Measurements from ENCODE around the gene CRELD2. TPM values are rescaled to one million over a fixed set of nuclear protein-coding genes. Genes with fewer than 3 reads are reported as not detected.

The CRELD2 gene
- total and polyA plus RNA-seq, 2 of the 13 experiments (the other 11 are each of a cell fraction or from before 2014, with no cell fraction given), result 17.2 to 44.7 TPM

GRCh38 chr22:49966774-49967705 is 48.6 kb downstream of the CRELD2 start (continued):
- TF ChIP-seq ZNF503 (CRISPR knock-in tag; IDR thresholded peaks at IDR 0.05), result no peak; the same call in 1 of the 2 replicates
- no peak for TF ChIP-seq KDM1A (CRISPR knock-in tag; IDR thresholded peaks at IDR 0.05)
- TF ChIP-seq ZKSCAN5 (CRISPR knock-in tag; IDR thresholded peaks at IDR 0.05), result no peak
- TF ChIP-seq ZNF710 (CRISPR knock-in tag; IDR thresholded peaks at IDR 0.05; ENCODE audit: borderline replicate concordance), result no peak
- no peak for TF ChIP-seq MEIS1 (CRISPR knock-in tag; IDR thresholded peaks at IDR 0.05; ENCODE audit: borderline replicate concordance)
- TF ChIP-seq ZSCAN20 (CRISPR knock-in tag; IDR thresholded peaks at IDR 0.05; ENCODE audit: borderline replicate concordance), result no peak
- TF ChIP-seq ZNF547 (CRISPR knock-in tag; IDR thresholded peaks at IDR 0.05), result no peak; the same call in 1 of the 2 replicates
- TF ChIP-seq MAFF (IDR thresholded peaks at IDR 0.05; ENCODE audit: low read depth, low read length), result no peak
- TF ChIP-seq GATAD1 (CRISPR knock-in tag; IDR thresholded peaks at IDR 0.05), result no peak
- peak; percentile 45 for TF ChIP-seq CTCF (CRISPR knock-in tag; IDR thresholded peaks at IDR 0.05)
- TF ChIP-seq TFAP4 (IDR thresholded peaks at IDR 0.05; ENCODE audit: borderline replicate concordance, low read depth), result no peak
- TF ChIP-seq YY1 (IDR thresholded peaks at IDR 0.05; ENCODE audit: insufficient read depth, insufficient replicate concordance, low read depth, low read length), result peak; percentile 68
- no peak for TF ChIP-seq E2F1 (CRISPR knock-in tag; IDR thresholded peaks at IDR 0.05)
- no peak for TF ChIP-seq ZNF580 (CRISPR knock-in tag; IDR thresholded peaks at IDR 0.05; ENCODE audit: borderline replicate concordance, low read depth)
- no peak for TF ChIP-seq MED8 (CRISPR knock-in tag; IDR thresholded peaks at IDR 0.05; ENCODE audit: insufficient replicate concordance)
- no peak; the same call in 1 of the 2 replicates for TF ChIP-seq GMEB1 (CRISPR knock-in tag; IDR thresholded peaks at IDR 0.05; ENCODE audit: borderline replicate concordance)
- peak; percentile 21; the same call in 1 of the 2 replicates for TF ChIP-seq CBFB (CRISPR knock-in tag; IDR thresholded peaks at IDR 0.05)
- TF ChIP-seq ZFP36L1 (CRISPR knock-in tag; IDR thresholded peaks at IDR 0.05), result no peak

Measured in HepG2 (cell line).